K562 (cell line): ENCODE data around the gene HCFC1R1. TPM values are rescaled to one million over a fixed set of nuclear protein-coding genes. Genes with fewer than 3 reads are reported as not detected.
A peak's percentile ranks its signal among the peaks of the same experiment; 100 is the strongest.

Experiments used
- ARID3B ChIP-seq: fragments of 250-450 bp; sonication (Bioruptor Pico); IDR thresholded peaks from 2 replicates; pipeline ENCODE4 v1.4.0; 2020; ENCODE audit warnings: borderline replicate concordance
- CCNT2 ChIP-seq: IDR thresholded peaks from 2 replicates; pipeline ENCODE4 v1.6.1; 2011; ENCODE audit warnings: borderline replicate concordance, low read depth, mild to moderate bottlenecking, moderate library complexity, mixed read lengths, low read length; ENCODE audit not compliant: insufficient read length; ENCODE audit errors: extremely low read depth
- CREB1 ChIP-seq, 2 experiments: sonication (generic) in 1 of 2; formaldehyde crosslinking in 1 of 2; IDR thresholded peaks; 2 replicates each; pipeline versions ENCODE4 v1.6.1 to v1.8.0; 2012 to 2022; ENCODE audit warnings: inconsistent platforms in 1 of 2, mild to moderate bottlenecking in 1 of 2, missing genetic modification reagents in 1 of 2, moderate library complexity in 1 of 2
- ERF ChIP-seq: fragments of 450-650 bp; formaldehyde crosslinking; IDR thresholded peaks from 2 replicates; pipeline ENCODE4 v1.4.0; 2020; ENCODE audit warnings: mild to moderate bottlenecking, mixed read lengths
- FOXP1 ChIP-seq: sonication (generic); formaldehyde crosslinking; IDR thresholded peaks from 2 replicates; pipeline ENCODE4 v1.8.0; 2022; ENCODE audit warnings: mild to moderate bottlenecking, missing genetic modification reagents
- FUS ChIP-seq: fragments of 200-400 bp; formaldehyde crosslinking; optimal IDR thresholded peaks from 2 replicates; pipeline ENCODE3; 2017; ENCODE audit warnings: low read depth, low read length
- HNRNPH1 ChIP-seq: fragments of 200-400 bp; formaldehyde crosslinking; optimal IDR thresholded peaks from 2 replicates; pipeline ENCODE3; 2017; ENCODE audit warnings: low read depth, mild to moderate bottlenecking, low read length, moderate library complexity
- MAFG ChIP-seq: fragments of 450-650 bp; conservative IDR thresholded peaks from 2 replicates; pipeline ENCODE4 v1.6.1; 2016; ENCODE audit warnings: missing genetic modification characterization, missing compliant biosample characterization
- MTA3 ChIP-seq: fragments of 450-650 bp; formaldehyde crosslinking; IDR thresholded peaks from 2 replicates; pipeline ENCODE4 v1.6.1; 2017; ENCODE audit warnings: mild to moderate bottlenecking, borderline replicate concordance
- NFE2L1 ChIP-seq: fragments of 450-650 bp; IDR thresholded peaks from 2 replicates; pipeline ENCODE4 v1.6.1; 2016; ENCODE audit warnings: missing genetic modification characterization, low read depth, mild to moderate bottlenecking, missing compliant biosample characterization, moderate library complexity, borderline replicate concordance
- NR2C1 ChIP-seq, 2 experiments: fragments of 450-650 bp; IDR thresholded peaks; 2 replicates each; pipeline ENCODE4 v1.6.1; 2017; ENCODE audit warnings: mild to moderate bottlenecking in 2 of 2, antibody characterized with exemption in 1 of 2, inconsistent platforms in 1 of 2, missing compliant biosample characterization in 1 of 2, missing genetic modification characterization in 1 of 2
- PHF20 ChIP-seq: fragments of 450-650 bp; IDR thresholded peaks from 2 replicates; pipeline ENCODE4 v1.6.1; 2018; ENCODE audit not compliant: partially characterized antibody
- PURB ChIP-seq: sonication (generic); formaldehyde crosslinking; IDR thresholded peaks from 2 replicates; pipeline ENCODE4 v1.9.0; 2021; ENCODE audit warnings: low read depth, mild to moderate bottlenecking, missing genetic modification reagents
- RCOR1 ChIP-seq, 2 experiments: IDR thresholded peaks; 2 replicates each; pipeline ENCODE4 v1.6.1; 2012; ENCODE audit warnings: low read depth in 2 of 2, low read length in 2 of 2, borderline replicate concordance in 1 of 2, improper control_type of control experiment in 1 of 2
- RFX1 ChIP-seq: fragments of 450-650 bp; IDR thresholded peaks from 2 replicates; pipeline ENCODE4 v1.6.1; 2016; ENCODE audit warnings: mild to moderate bottlenecking, moderate library complexity
- SLC30A9 ChIP-seq: fragments of 250-450 bp; sonication (Bioruptor Pico); IDR thresholded peaks from 2 replicates; pipeline ENCODE4 v1.8.0; 2022; ENCODE audit warnings: mild to moderate bottlenecking, moderate library complexity
- SMC3 ChIP-seq: conservative IDR thresholded peaks from 2 replicates; pipeline ENCODE4 v1.6.1; 2011; ENCODE audit warnings: low read depth, low read length, improper control_type of control experiment; ENCODE audit not compliant: insufficient read depth
- TSHZ1 ChIP-seq: fragments of 250-450 bp; sonication (Bioruptor Pico); IDR thresholded peaks from 2 replicates; pipeline ENCODE4 v1.4.0; 2020; ENCODE audit warnings: mild to moderate bottlenecking, moderate library complexity
- ZNF174 ChIP-seq: fragments of 250-450 bp; sonication (Bioruptor Pico); IDR thresholded peaks from 2 replicates; pipeline ENCODE4 v1.4.0; 2020; ENCODE audit warnings: mild to moderate bottlenecking
- ZNF696 ChIP-seq: fragments of 250-450 bp; sonication (Bioruptor Pico); conservative IDR thresholded peaks from 2 replicates; pipeline ENCODE4 v1.4.0; 2020; ENCODE audit warnings: mild to moderate bottlenecking, moderate library complexity
- ZNF76 ChIP-seq: fragments of 250-450 bp; sonication (Bioruptor Pico); IDR thresholded peaks from 2 replicates; pipeline ENCODE4 v1.4.0; 2020; ENCODE audit warnings: mild to moderate bottlenecking, moderate library complexity, borderline replicate concordance
- polyA plus RNA-seq, 8 experiments: library from polyadenylated mRNA; depleted of rRNA in 4 of 8; stranded (reverse) in 5 of 8; unstranded in 3 of 8; fragments of >200 nt; fragmentation: Nextera tagmentation in 2 of 8; fragmentation: Illumina TruSeq in 1 of 8; extraction: Ambion mirVana in 2 of 8; extraction: Trizol in 1 of 8; gene quantifications; 2 replicates each; pipeline versions ENCODE4 v1.2.1 to v1.2.3, GENCODE V29; 2011 to 2014; ENCODE audit warnings: inconsistent platforms in 1 of 8, missing spikeins in 1 of 8
- total RNA-seq, 7 experiments: library from RNA; depleted of rRNA in 6 of 7; stranded (reverse); fragments of >200 nt in 6 of 7; fragmentation: Illumina TruSeq in 2 of 7; extraction: Trizol in 2 of 7; gene quantifications; 2 replicates each; pipeline versions ENCODE4 v1.2.1 to v1.2.3, GENCODE V29; 2011 to 2021; ENCODE audit warnings: low replicate concordance in 1 of 7
- TF ChIP-seq, protein P1 (sequence below): fragments of 450-650 bp; IDR thresholded peaks from 2 replicates; pipeline ENCODE4 v1.6.1; 2014; ENCODE audit warnings: low read depth, mild to moderate bottlenecking, moderate library complexity, borderline replicate concordance

HCFC1R1 gene
- total and polyA plus RNA-seq, 9 of the 15 experiments (the other 6 are each of a cell fraction or from before 2014, with no cell fraction given), result 2.2 to 29.0 (median 11.2) TPM

DNA sequence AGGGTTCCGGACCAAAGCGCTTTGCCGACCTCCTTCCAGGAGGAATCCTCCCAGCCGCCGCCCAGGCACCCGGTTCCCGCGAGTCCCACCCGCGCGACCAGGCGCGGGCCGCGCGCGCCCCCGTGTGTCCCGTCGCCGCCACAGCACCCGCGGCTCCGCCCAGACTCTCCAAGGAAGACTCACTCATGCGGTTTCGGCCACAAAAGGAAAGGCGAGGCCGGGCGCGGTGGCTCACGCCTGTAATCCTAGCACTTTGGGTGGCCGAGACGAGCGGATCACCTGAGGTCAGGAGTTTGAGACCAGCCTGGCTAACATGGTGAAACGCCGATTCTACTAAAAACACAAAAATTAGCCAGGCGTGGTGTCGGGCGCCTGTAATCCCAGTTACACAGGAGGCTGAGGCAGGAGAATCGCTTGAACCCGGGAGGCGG lies 40.0 kb downstream of the HCFC1R1 start (continued):
- TF ChIP-seq TSHZ1 (CRISPR knock-in tag) (no peak), SLC30A9 (CRISPR knock-in tag) (no peak), CCNT2 (peak; percentile 84), ARID3B (CRISPR knock-in tag) (no peak), ZNF76 (CRISPR knock-in tag) (no peak), PHF20 (no peak), MAFG (tag) (no peak), RCOR1 (IDR thresholded peaks at IDR 0.05; ENCODE audit: borderline replicate concordance in 1 of 2, low read depth in 2 of 2, low read length in 2 of 2) (peak in 1 of 2 experiments; percentile 36; a peak in 2 of 4 replicates), NR2C1 (IDR thresholded peaks at IDR 0.05) (no peak), NR2C1 (tag; IDR thresholded peaks at IDR 0.05) (no peak), NFE2L1 (tag) (no peak), ERF (0 out of 2 replicates have a peak, but pooled peaks have one; percentile 31), FOXP1 (no peak), RFX1 (no peak), HNRNPH1 (no peak), PURB (CRISPR knock-in tag) (no peak), SMC3 (peak; percentile 76), FUS (no peak), MTA3 (peak; percentile 74; the same call in 1 of the 2 replicates), CREB1 (IDR thresholded peaks at IDR 0.05) (no peak), CREB1 (CRISPR knock-in tag; IDR thresholded peaks at IDR 0.05) (peak; percentile 41; the same call in 1 of the 2 replicates), ZNF174 (CRISPR knock-in tag) (no peak), ZNF696 (CRISPR knock-in tag) (no peak)
- TF ChIP-seq, protein P1, sequence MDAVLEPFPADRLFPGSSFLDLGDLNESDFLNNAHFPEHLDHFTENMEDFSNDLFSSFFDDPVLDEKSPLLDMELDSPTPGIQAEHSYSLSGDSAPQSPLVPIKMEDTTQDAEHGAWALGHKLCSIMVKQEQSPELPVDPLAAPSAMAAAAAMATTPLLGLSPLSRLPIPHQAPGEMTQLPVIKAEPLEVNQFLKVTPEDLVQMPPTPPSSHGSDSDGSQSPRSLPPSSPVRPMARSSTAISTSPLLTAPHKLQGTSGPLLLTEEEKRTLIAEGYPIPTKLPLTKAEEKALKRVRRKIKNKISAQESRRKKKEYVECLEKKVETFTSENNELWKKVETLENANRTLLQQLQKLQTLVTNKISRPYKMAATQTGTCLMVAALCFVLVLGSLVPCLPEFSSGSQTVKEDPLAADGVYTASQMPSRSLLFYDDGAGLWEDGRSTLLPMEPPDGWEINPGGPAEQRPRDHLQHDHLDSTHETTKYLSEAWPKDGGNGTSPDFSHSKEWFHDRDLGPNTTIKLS, result no peak
